ENCODE results near the gene HDDC3. TPM values are rescaled to one million over a fixed set of nuclear protein-coding genes. Genes with fewer than 3 reads are reported as not detected.

Gene HDDC3
- total RNA-seq, 1 experiment from 2014 or later = 13.3 TPM

GRCh38 chr15:90942354-90943120, 10.2 kb upstream of the HDDC3 start:
- Histone ChIP-seq H3K79me2 (ENCODE audit: insufficient read depth, low read length) (no peaks in the 10 kb centered on the region), H3K9me3 (ENCODE audit: control insufficient read depth, low read depth, low read length) (no peaks in the 10 kb centered on the region), H3K23ac (ENCODE audit: insufficient read length, low read depth, low read length) (no peak overlapping the region), H3K9ac (ENCODE audit: extremely low read depth, insufficient read length, low read length) (no peak overlapping the region), H2BK5ac (ENCODE audit: insufficient read length, low read length) (no peak overlapping the region), H3K4ac (ENCODE audit: low read depth, low read length) (no peak overlapping the region), H3K56ac (ENCODE audit: insufficient read length, low read depth, low read length) (no peak overlapping the region), H3K14ac (ENCODE audit: insufficient read depth, low read length) (no peak overlapping the region; the same call in 1 of the 2 replicates), H2BK15ac (ENCODE audit: low read depth, low read length) (no peak overlapping the region), H2BK20ac (ENCODE audit: low read depth, low read length, poor library complexity, severe bottlenecking) (no peak overlapping the region), H4K91ac (ENCODE audit: insufficient read length, low read depth, low read length) (no peak overlapping the region), H2AK5ac (ENCODE audit: insufficient read length, low read length) (no peak overlapping the region), H3K27me3 (ENCODE audit: insufficient read depth, low read length) (no peaks in the 10 kb centered on the region), H2BK120ac (ENCODE audit: low read depth, low read length, poor library complexity, severe bottlenecking) (no peak overlapping the region), H3K4me1 (ENCODE audit: insufficient read depth, low read length) (no peaks in the 10 kb centered on the region), H2BK12ac (ENCODE audit: insufficient read length, low read depth, low read length) (no peak overlapping the region), H3T11ph (ENCODE audit: low read length) (no peak overlapping the region), H4K5ac (ENCODE audit: insufficient read length, low read depth, low read length) (no peak overlapping the region), H4K20me1 (ENCODE audit: control insufficient read depth, insufficient read depth, insufficient read length) (no peaks in the 10 kb centered on the region), H3K18ac (ENCODE audit: insufficient read length, low read depth, low read length) (no peak overlapping the region), H3K79me1 (ENCODE audit: insufficient read depth, low read depth, low read length, poor library complexity, severe bottlenecking) (no peaks in the 10 kb centered on the region), H3K23me2 (ENCODE audit: insufficient read length, low read depth, low read length, poor library complexity, severe bottlenecking) (no peaks in the 10 kb centered on the region), H3K27ac (ENCODE audit: insufficient read length, low read depth, low read length) (no peak overlapping the region), H2AFZ (ENCODE audit: low read length) (no peak overlapping the region), H3K4me2 (ENCODE audit: insufficient read depth, insufficient read length, low read length) (no peak overlapping the region), H4K8ac (replicated peaks; ENCODE audit: insufficient read length, low read depth, low read length) (no peak overlapping the region)
- no peaks in the 10 kb centered on the region for H3K9me3 Mint-ChIP-seq
- DNase-seq = no peak
- TF ChIP-seq CTCF (conservative IDR thresholded peaks at IDR 0.05) = no peak
- WGBS (ENCODE audit: extremely low coverage, insufficient read length, low lambda C conversion rate) = no CpG with 5 or more reads among the region's 12 CpGs
- H3K27me3 Mint-ChIP-seq (ENCODE audit: low read depth) = no peaks in the 10 kb centered on the region
- no peak overlapping the region for H3K4me3 Mint-ChIP-seq
- H3K27ac Mint-ChIP-seq = no peak overlapping the region
- no peaks in the 10 kb centered on the region for H3K4me1 Mint-ChIP-seq
- peaks cover 51 to 82% (median 68%) of the 10 kb centered on the region in 3 experiments; a peak in 6 of 7 replicates for H3K36me3 Mint-ChIP-seq (ENCODE audit: insufficient read depth in 1 of 3, low read depth in 3 of 3)
